H9 (cell line): ENCODE data around the gene RICTOR. TPM values are rescaled to one million over a fixed set of nuclear protein-coding genes. Genes with fewer than 3 reads are reported as not detected.

Experiments
- DNase-seq: peaks from one replicate; pipeline ENCODE4 v3.0.0-alpha.2; 2017
- H2AFZ ChIP-seq: one replicate; pipeline ENCODE4 v1.6.1; 2013; ENCODE audit warnings: mild to moderate bottlenecking, low read length, control low read depth, moderate library complexity
- H2AK5ac ChIP-seq: 2 replicates; pipeline ENCODE4 v1.6.1; 2013; ENCODE audit warnings: low read length, control low read depth, mixed read lengths; ENCODE audit not compliant: insufficient read length
- H2BK120ac ChIP-seq: one replicate; pipeline ENCODE4 v1.6.1; 2013; ENCODE audit warnings: low read depth, mild to moderate bottlenecking, low read length, control low read depth, inconsistent platforms; ENCODE audit not compliant: poor library complexity, severe bottlenecking
- H2BK12ac ChIP-seq: 2 replicates; pipeline ENCODE4 v1.6.1; 2013; ENCODE audit warnings: low read length, control low read depth, mixed read lengths, low read depth; ENCODE audit not compliant: insufficient read length
- H2BK15ac ChIP-seq: 2 replicates; pipeline ENCODE4 v1.6.1; 2013; ENCODE audit warnings: low read depth, low read length, control low read depth
- H2BK20ac ChIP-seq: one replicate; pipeline ENCODE4 v1.6.1; 2013; ENCODE audit warnings: low read depth, mild to moderate bottlenecking, low read length, control low read depth, inconsistent platforms; ENCODE audit not compliant: poor library complexity, severe bottlenecking
- H2BK5ac ChIP-seq: 2 replicates; pipeline ENCODE4 v1.6.1; 2013; ENCODE audit warnings: low read length, control low read depth, mixed read lengths; ENCODE audit not compliant: insufficient read length
- H3K14ac ChIP-seq: 2 replicates; pipeline ENCODE4 v1.6.1; 2013; ENCODE audit warnings: low read length, control low read depth; ENCODE audit not compliant: insufficient read depth
- H3K18ac ChIP-seq: 2 replicates; pipeline ENCODE4 v1.6.1; 2013; ENCODE audit warnings: low read depth, mild to moderate bottlenecking, mixed read lengths, low read length, control low read depth; ENCODE audit not compliant: insufficient read length
- H3K23ac ChIP-seq: 2 replicates; pipeline ENCODE4 v1.6.1; 2013; ENCODE audit warnings: low read length, control low read depth, mixed read lengths, low read depth; ENCODE audit not compliant: insufficient read length
- H3K23me2 ChIP-seq: 2 replicates; pipeline ENCODE4 v1.6.1; 2013; ENCODE audit warnings: low read depth, mild to moderate bottlenecking, mixed read lengths, low read length, control low read depth; ENCODE audit not compliant: insufficient read length, poor library complexity, severe bottlenecking
- H3K27ac ChIP-seq: 2 replicates; pipeline ENCODE4 v1.5.1; 2013; ENCODE audit warnings: low read length, control low read depth, mixed read lengths, low read depth; ENCODE audit not compliant: insufficient read length
- H3K27me3 ChIP-seq: 2 replicates; pipeline ENCODE4 v1.6.1; 2013; ENCODE audit warnings: low read length, control low read depth, inconsistent platforms; ENCODE audit not compliant: insufficient read depth
- H3K4ac ChIP-seq: 2 replicates; pipeline ENCODE4 v1.6.1; 2013; ENCODE audit warnings: low read depth, mild to moderate bottlenecking, control low read depth, inconsistent platforms, low read length, moderate library complexity
- H3K4me1 ChIP-seq: 2 replicates; pipeline ENCODE4 v1.6.1; 2013; ENCODE audit warnings: low read length, control low read depth, inconsistent platforms; ENCODE audit not compliant: insufficient read depth
- H3K4me2 ChIP-seq: 2 replicates; pipeline ENCODE4 v1.6.1; 2013; ENCODE audit warnings: low read length, control low read depth, mixed read lengths; ENCODE audit not compliant: insufficient read length, insufficient read depth
- H3K56ac ChIP-seq: 2 replicates; pipeline ENCODE4 v1.6.1; 2013; ENCODE audit warnings: low read depth, mild to moderate bottlenecking, mixed read lengths, low read length, control low read depth; ENCODE audit not compliant: insufficient read length
- H3K79me1 ChIP-seq: 2 replicates; pipeline ENCODE4 v1.6.1; 2013; ENCODE audit warnings: low read depth, mild to moderate bottlenecking, moderate library complexity, low read length, control low read depth, inconsistent platforms; ENCODE audit not compliant: insufficient read depth, poor library complexity, severe bottlenecking
- H3K79me2 ChIP-seq: 2 replicates; pipeline ENCODE4 v1.6.1; 2013; ENCODE audit warnings: low read length, control low read depth, inconsistent platforms; ENCODE audit not compliant: insufficient read depth
- H3K9ac ChIP-seq: 2 replicates; pipeline ENCODE4 v1.6.1; 2013; ENCODE audit warnings: low read length, control low read depth, mixed read lengths; ENCODE audit not compliant: insufficient read length; ENCODE audit errors: extremely low read depth
- H3K9me3 ChIP-seq: one replicate; pipeline ENCODE4 v1.6.1; 2013; ENCODE audit warnings: low read depth, low read length, inconsistent platforms; ENCODE audit not compliant: control insufficient read depth
- H3T11ph ChIP-seq: one replicate; pipeline ENCODE4 v1.6.1; 2013; ENCODE audit warnings: mild to moderate bottlenecking, low read length, control low read depth, inconsistent platforms
- H4K20me1 ChIP-seq: one replicate; pipeline ENCODE4 v1.6.1; 2013; ENCODE audit not compliant: control insufficient read depth, insufficient read length, insufficient read depth
- H4K5ac ChIP-seq: 2 replicates; pipeline ENCODE4 v1.6.1; 2013; ENCODE audit warnings: low read depth, mild to moderate bottlenecking, mixed read lengths, low read length, control low read depth; ENCODE audit not compliant: insufficient read length
- H4K8ac ChIP-seq: replicated peaks from 2 replicates; pipeline ENCODE4 v1.6.1; 2013; ENCODE audit warnings: low read length, control low read depth, mixed read lengths, low read depth; ENCODE audit not compliant: insufficient read length
- H4K91ac ChIP-seq: 2 replicates; pipeline ENCODE4 v1.6.1; 2013; ENCODE audit warnings: low read depth, mild to moderate bottlenecking, moderate library complexity, mixed read lengths, low read length, control low read depth; ENCODE audit not compliant: insufficient read length
- H3K27ac Mint-ChIP-seq, 3 experiments: 2 replicates in 2 of 3; 3 replicates in 1 of 3; pipeline ENCODE4 v1.8.0; 2020 to 2021; ENCODE audit warnings: mixed read lengths in 3 of 3, mild to moderate bottlenecking in 1 of 3, moderate library complexity in 1 of 3
- H3K27me3 Mint-ChIP-seq: 2 replicates; pipeline ENCODE4 v1.8.0; 2021; ENCODE audit warnings: low read depth, mild to moderate bottlenecking, moderate library complexity, mixed read lengths
- H3K36me3 Mint-ChIP-seq, 3 experiments: 2 replicates in 2 of 3; 3 replicates in 1 of 3; pipeline ENCODE4 v1.8.0; 2020 to 2021; ENCODE audit warnings: low read depth in 3 of 3, mixed read lengths in 3 of 3; ENCODE audit not compliant: insufficient read depth in 1 of 3
- H3K4me1 Mint-ChIP-seq, 2 experiments: 2 replicates each; pipeline ENCODE4 v1.8.0; 2020; ENCODE audit warnings: mixed read lengths in 2 of 2
- H3K4me3 Mint-ChIP-seq, 2 experiments: 2 replicates in 1 of 2; 3 replicates in 1 of 2; pipeline ENCODE4 v1.8.0; 2020 to 2021; ENCODE audit warnings: mild to moderate bottlenecking in 2 of 2, mixed read lengths in 2 of 2, moderate library complexity in 1 of 2
- H3K9me3 Mint-ChIP-seq, 2 experiments: 2 replicates in 1 of 2; 3 replicates in 1 of 2; pipeline ENCODE4 v1.8.0; 2020; ENCODE audit warnings: mild to moderate bottlenecking in 2 of 2, mixed read lengths in 2 of 2, moderate library complexity in 1 of 2
- CTCF ChIP-seq: fragments of 200-600 bp; sonication (generic); conservative IDR thresholded peaks from 3 replicates; pipeline ENCODE4 v1.8.0; 2021; ENCODE audit warnings: antibody characterized with exemption, mild to moderate bottlenecking
- total RNA-seq: library from RNA; stranded (reverse); gene quantifications from 2 replicates; pipeline ENCODE4 v1.2.1, GENCODE V29; 2021

The RICTOR gene
- total RNA-seq, 1 experiment from 2014 or later = 20.9 TPM

GRCh38 chr5:38948501-38948900 lies 125.7 kb downstream of the RICTOR start:
- Histone ChIP-seq H3K23ac (no peak overlapping the region), H4K91ac (no peak overlapping the region), H3K27me3 (no peaks in the 10 kb centered on the region), H2AFZ (no peak overlapping the region), H4K8ac (no peak overlapping the region), H2BK5ac (no peak overlapping the region), H4K20me1 (no peaks in the 10 kb centered on the region), H4K5ac (no peak overlapping the region), H3K79me2 (no peaks in the 10 kb centered on the region), H2BK12ac (no peak overlapping the region), H3K23me2 (no peaks in the 10 kb centered on the region), H3K18ac (no peak overlapping the region), H3K4ac (no peak overlapping the region), H3K27ac (no peak overlapping the region), H3K4me1 (no peaks in the 10 kb centered on the region), H2BK120ac (no peak overlapping the region), H3K79me1 (no peaks in the 10 kb centered on the region), H3K9ac (no peak overlapping the region), H2BK20ac (no peak overlapping the region), H2BK15ac (no peak overlapping the region), H3K14ac (no peak overlapping the region), H3T11ph (no peak overlapping the region), H3K56ac (no peak overlapping the region), H3K9me3 (no peaks in the 10 kb centered on the region), H2AK5ac (no peak overlapping the region), H3K4me2 (no peak overlapping the region)
- no peak for TF ChIP-seq CTCF
- H3K9me3 Mint-ChIP-seq = no peaks in the 10 kb centered on the region
- DNase-seq = no peak
- no peaks in the 10 kb centered on the region for H3K27me3 Mint-ChIP-seq
- H3K4me1 Mint-ChIP-seq = no peaks in the 10 kb centered on the region
- H3K36me3 Mint-ChIP-seq = peaks cover 7 to 48% (median 32%) of the 10 kb centered on the region in 3 experiments; a peak in 6 of 7 replicates
- no peak overlapping the region for H3K4me3 Mint-ChIP-seq
- no peak overlapping the region for H3K27ac Mint-ChIP-seq
